WTC11 (cell line): ENCODE results near the gene SNX20. TPM values are rescaled to one million over a fixed set of nuclear protein-coding genes. Genes with fewer than 3 reads are reported as not detected.

Experiments used
- ATAC-seq: fragments of 200-7000 bp; cut with Tn5 transposase; 2 replicates; pipeline ENCODE4 v1.10.0; 2021; ENCODE audit warnings: mild to moderate bottlenecking, moderate library complexity
- Bru-seq: library from RNA; stranded (reverse); fragments of 400-500 nt; gene quantifications from one replicate; lab custom pipeline; 2021; lab: Mats Ljungman, UMichigan
- CTCF ChIA-PET: fragments of 300-600 bp; sonication (Branson Sonifier 250); formaldehyde crosslinking; loops from one replicate; lab custom pipeline; 2021; ENCODE audit warnings: antibody characterized with exemption; lab: Charles Lee
- POLR2A ChIA-PET: fragments of 350-600 bp; sonication (Branson Sonifier 250); formaldehyde crosslinking; loops from one replicate; lab custom pipeline; 2021; ENCODE audit warnings: antibody characterized with exemption; lab: Charles Lee
- DNase-seq: peaks from one replicate; pipeline ENCODE4 v3.0.0; 2021; ENCODE audit warnings: low spot score
- H3K27ac Mint-ChIP-seq: 2 replicates; pipeline ENCODE4 v1.8.0; 2021; ENCODE audit warnings: mixed read lengths
- H3K27me3 Mint-ChIP-seq: 2 replicates; pipeline ENCODE4 v1.8.0; 2021; ENCODE audit warnings: low read depth, mild to moderate bottlenecking, moderate library complexity, mixed read lengths
- H3K36me3 Mint-ChIP-seq: 2 replicates; pipeline ENCODE4 v1.8.0; 2021; ENCODE audit warnings: mixed read lengths
- H3K4me1 Mint-ChIP-seq: 2 replicates; pipeline ENCODE4 v1.8.0; 2022; ENCODE audit warnings: mixed read lengths
- H3K4me3 Mint-ChIP-seq: 2 replicates; pipeline ENCODE4 v1.8.0; 2021; ENCODE audit warnings: mild to moderate bottlenecking, moderate library complexity, mixed read lengths
- H3K9me3 Mint-ChIP-seq: 2 replicates; pipeline ENCODE4 v1.8.0; 2021; ENCODE audit warnings: mixed read lengths
- EMX1 ChIP-seq: fragments of 250-450 bp; sonication (Bioruptor Pico); IDR thresholded peaks from 2 replicates; pipeline ENCODE4 v1.8.0; 2021; ENCODE audit warnings: mild to moderate bottlenecking
- GRHL2 ChIP-seq: fragments of 250-450 bp; sonication (Bioruptor Pico); IDR thresholded peaks from 2 replicates; pipeline ENCODE4 v1.8.0; 2022; ENCODE audit warnings: mild to moderate bottlenecking, moderate library complexity; ENCODE audit not compliant: insufficient replicate concordance, severe bottlenecking
- GTF2I ChIP-seq: fragments of 250-450 bp; sonication (Bioruptor Pico); conservative IDR thresholded peaks from 2 replicates; pipeline ENCODE4 v1.4.0; 2021; ENCODE audit warnings: mild to moderate bottlenecking
- HMGA2 ChIP-seq: fragments of 250-450 bp; sonication (Bioruptor Pico); IDR thresholded peaks from 2 replicates; pipeline ENCODE4 v1.4.0; 2021; ENCODE audit warnings: mild to moderate bottlenecking, moderate library complexity
- KAT7 ChIP-seq: sonication (generic); formaldehyde crosslinking; IDR thresholded peaks from 2 replicates; pipeline ENCODE4 v1.8.1; 2023; ENCODE audit warnings: missing genetic modification reagents, mild to moderate bottlenecking, borderline replicate concordance
- MYBL2 ChIP-seq: sonication (generic); formaldehyde crosslinking; IDR thresholded peaks from 2 replicates; pipeline ENCODE4 v1.8.1; 2023; ENCODE audit warnings: mild to moderate bottlenecking, moderate library complexity, missing genetic modification reagents
- RELA ChIP-seq: sonication (generic); formaldehyde crosslinking; IDR thresholded peaks from 2 replicates; pipeline ENCODE4 v1.8.1; 2022; ENCODE audit warnings: missing genetic modification reagents, mild to moderate bottlenecking, borderline replicate concordance
- SMAD3 ChIP-seq: sonication (generic); formaldehyde crosslinking; IDR thresholded peaks from 2 replicates; pipeline ENCODE4 v1.8.0; 2022; ENCODE audit warnings: missing genetic modification reagents, mild to moderate bottlenecking, borderline replicate concordance
- TEAD4 ChIP-seq: sonication (generic); formaldehyde crosslinking; IDR thresholded peaks from 2 replicates; pipeline ENCODE4 v1.8.0; 2022; ENCODE audit warnings: mild to moderate bottlenecking, missing genetic modification reagents
- TP53 ChIP-seq: sonication (generic); formaldehyde crosslinking; IDR thresholded peaks from 2 replicates; pipeline ENCODE4 v1.8.1; 2023; ENCODE audit warnings: mild to moderate bottlenecking, missing genetic modification reagents
- ZNF138 ChIP-seq: sonication (generic); formaldehyde crosslinking; conservative IDR thresholded peaks from 2 replicates; pipeline ENCODE4 v1.8.1; 2022; ENCODE audit warnings: mild to moderate bottlenecking, moderate library complexity, missing genetic modification reagents
- long read RNA-seq, 3 experiments: library from RNA in 1 of 3; library from capped mRNA in 1 of 3; library from polyadenylated mRNA in 1 of 3; unstranded in 2 of 3; stranded (forward) in 1 of 3; transcript quantifications; one replicate each; pipeline ENCODE4 v2.0.0, GENCODE V29; 2021
- total RNA-seq: library from RNA; stranded (reverse); gene quantifications from 3 replicates; pipeline ENCODE4 v1.2.3, GENCODE V29; 2021
- TF ChIP-seq, protein P1 (sequence below): sonication (generic); formaldehyde crosslinking; IDR thresholded peaks from 2 replicates; pipeline ENCODE4 v1.8.1; 2023; ENCODE audit warnings: mild to moderate bottlenecking, missing genetic modification reagents
- TF ChIP-seq, protein P2 (sequence below): sonication (generic); formaldehyde crosslinking; IDR thresholded peaks from 2 replicates; pipeline ENCODE4 v1.8.0; 2022; ENCODE audit warnings: mild to moderate bottlenecking, missing genetic modification reagents
- TF ChIP-seq, protein P3 (sequence below): sonication (generic); formaldehyde crosslinking; IDR thresholded peaks from 2 replicates; pipeline ENCODE4 v1.8.1; 2023; ENCODE audit warnings: mild to moderate bottlenecking, missing genetic modification reagents
- TF ChIP-seq, protein P4 (sequence below): sonication (generic); formaldehyde crosslinking; IDR thresholded peaks from 2 replicates; pipeline ENCODE4 v1.8.1; 2023; ENCODE audit warnings: mild to moderate bottlenecking, missing genetic modification reagents, moderate library complexity
- TF ChIP-seq, protein P5 (sequence below): sonication (generic); formaldehyde crosslinking; IDR thresholded peaks from 2 replicates; pipeline ENCODE4 v1.8.1; 2022; ENCODE audit warnings: mild to moderate bottlenecking, moderate library complexity, missing genetic modification reagents
- TF ChIP-seq, protein P6 (sequence below): sonication (generic); formaldehyde crosslinking; IDR thresholded peaks from 2 replicates; pipeline ENCODE4 v1.8.1; 2023; ENCODE audit warnings: mild to moderate bottlenecking, moderate library complexity, missing genetic modification reagents
- TF ChIP-seq, protein P7 (sequence below): sonication (generic); formaldehyde crosslinking; conservative IDR thresholded peaks from 2 replicates; pipeline ENCODE4 v1.8.1; 2023; ENCODE audit warnings: mild to moderate bottlenecking, low read depth, missing genetic modification reagents, moderate library complexity

Gene SNX20, protein sequence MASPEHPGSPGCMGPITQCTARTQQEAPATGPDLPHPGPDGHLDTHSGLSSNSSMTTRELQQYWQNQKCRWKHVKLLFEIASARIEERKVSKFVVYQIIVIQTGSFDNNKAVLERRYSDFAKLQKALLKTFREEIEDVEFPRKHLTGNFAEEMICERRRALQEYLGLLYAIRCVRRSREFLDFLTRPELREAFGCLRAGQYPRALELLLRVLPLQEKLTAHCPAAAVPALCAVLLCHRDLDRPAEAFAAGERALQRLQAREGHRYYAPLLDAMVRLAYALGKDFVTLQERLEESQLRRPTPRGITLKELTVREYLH
- total RNA-seq (0.14 TPM in 1 of 3 replicates, not detected in the others), Bru-seq, nascent RNA (not detected)
- long read RNA-seq, experiment 1 = 0 reads
- long read RNA-seq, experiment 2 = 0 reads
- long read RNA-seq, experiment 3 = 0 reads

DNA sequence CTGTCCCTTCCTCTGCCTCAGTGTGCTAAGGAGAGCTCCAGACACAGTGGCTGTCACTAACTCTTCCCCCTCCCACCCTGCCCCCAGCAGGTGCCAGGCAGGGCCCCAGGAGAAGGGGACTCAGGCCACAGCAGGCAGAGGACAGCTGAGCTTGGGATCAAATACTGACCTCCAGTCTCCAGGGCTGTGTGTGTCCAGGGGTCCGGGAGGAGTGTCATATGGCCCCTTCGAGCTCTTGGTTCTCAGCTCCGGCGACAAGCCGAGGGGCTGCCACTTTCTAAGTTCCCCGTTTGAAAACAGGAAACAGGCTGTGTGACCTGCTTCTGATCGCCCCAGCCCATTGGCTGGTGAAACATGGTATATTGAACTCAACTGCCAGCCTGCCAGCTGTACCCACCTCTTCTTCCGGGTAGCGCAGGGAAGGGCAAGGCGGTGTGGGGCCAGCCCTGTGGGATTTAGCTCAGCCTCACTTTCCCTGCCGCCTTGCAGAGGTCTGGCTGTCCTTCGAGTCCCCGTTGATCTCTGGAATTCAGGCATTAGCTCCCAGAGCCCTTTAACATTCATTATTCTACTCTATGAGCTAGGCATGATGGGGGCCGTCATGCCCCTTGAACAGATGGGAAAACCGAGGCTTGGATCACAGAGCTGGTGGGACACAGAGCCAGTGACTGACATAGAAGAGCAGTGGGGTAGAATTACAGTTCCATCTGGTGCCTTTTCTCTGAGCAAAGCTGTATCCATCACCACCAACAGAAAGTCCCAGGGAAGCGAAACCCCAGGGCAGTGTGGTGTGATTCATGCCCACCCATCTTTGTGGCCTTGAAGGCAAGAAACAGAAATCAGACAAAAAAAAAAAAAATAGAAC, at the start of gene SNX20:
Gene SNX20 (minus strand): TSS at position 292 of the 865 bp plus-strand sequence. CDS start 3,786 bp downstream, outside the sequence.
- DNase-seq (no peak), ATAC-seq (no peak)
- H3K36me3 Mint-ChIP-seq = no peaks in the 10 kb centered on the region
- H3K4me1 Mint-ChIP-seq = no peaks in the 10 kb centered on the region
- no peak within 1 kb of the TSS for H3K27ac Mint-ChIP-seq
- no peaks in the 10 kb centered on the region for H3K9me3 Mint-ChIP-seq
- H3K27me3 Mint-ChIP-seq = no peaks in the 10 kb centered on the region
- ChIA-PET POLR2A (no interaction called here), CTCF (interaction anchor here (1.4 to 7.6 kb wide), 2 partner anchors 14 to 125 kb away, joined by 11 to 101 read pairs; no protein-coding TSS in a partner anchor)
- TF ChIP-seq HMGA2 (CRISPR knock-in tag) (no peak), TP53 (CRISPR knock-in tag) (no peak), TEAD4 (CRISPR knock-in tag) (no peak), SMAD3 (CRISPR knock-in tag) (no peak), ZNF138 (no peak), KAT7 (CRISPR knock-in tag) (no peak)
- TF ChIP-seq, protein P1, sequence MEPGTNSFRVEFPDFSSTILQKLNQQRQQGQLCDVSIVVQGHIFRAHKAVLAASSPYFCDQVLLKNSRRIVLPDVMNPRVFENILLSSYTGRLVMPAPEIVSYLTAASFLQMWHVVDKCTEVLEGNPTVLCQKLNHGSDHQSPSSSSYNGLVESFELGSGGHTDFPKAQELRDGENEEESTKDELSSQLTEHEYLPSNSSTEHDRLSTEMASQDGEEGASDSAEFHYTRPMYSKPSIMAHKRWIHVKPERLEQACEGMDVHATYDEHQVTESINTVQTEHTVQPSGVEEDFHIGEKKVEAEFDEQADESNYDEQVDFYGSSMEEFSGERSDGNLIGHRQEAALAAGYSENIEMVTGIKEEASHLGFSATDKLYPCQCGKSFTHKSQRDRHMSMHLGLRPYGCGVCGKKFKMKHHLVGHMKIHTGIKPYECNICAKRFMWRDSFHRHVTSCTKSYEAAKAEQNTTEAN = no peak
- TF ChIP-seq, protein P2, sequence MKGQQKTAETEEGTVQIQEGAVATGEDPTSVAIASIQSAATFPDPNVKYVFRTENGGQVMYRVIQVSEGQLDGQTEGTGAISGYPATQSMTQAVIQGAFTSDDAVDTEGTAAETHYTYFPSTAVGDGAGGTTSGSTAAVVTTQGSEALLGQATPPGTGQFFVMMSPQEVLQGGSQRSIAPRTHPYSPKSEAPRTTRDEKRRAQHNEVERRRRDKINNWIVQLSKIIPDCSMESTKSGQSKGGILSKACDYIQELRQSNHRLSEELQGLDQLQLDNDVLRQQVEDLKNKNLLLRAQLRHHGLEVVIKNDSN = no peak
- TF ChIP-seq, protein P3, sequence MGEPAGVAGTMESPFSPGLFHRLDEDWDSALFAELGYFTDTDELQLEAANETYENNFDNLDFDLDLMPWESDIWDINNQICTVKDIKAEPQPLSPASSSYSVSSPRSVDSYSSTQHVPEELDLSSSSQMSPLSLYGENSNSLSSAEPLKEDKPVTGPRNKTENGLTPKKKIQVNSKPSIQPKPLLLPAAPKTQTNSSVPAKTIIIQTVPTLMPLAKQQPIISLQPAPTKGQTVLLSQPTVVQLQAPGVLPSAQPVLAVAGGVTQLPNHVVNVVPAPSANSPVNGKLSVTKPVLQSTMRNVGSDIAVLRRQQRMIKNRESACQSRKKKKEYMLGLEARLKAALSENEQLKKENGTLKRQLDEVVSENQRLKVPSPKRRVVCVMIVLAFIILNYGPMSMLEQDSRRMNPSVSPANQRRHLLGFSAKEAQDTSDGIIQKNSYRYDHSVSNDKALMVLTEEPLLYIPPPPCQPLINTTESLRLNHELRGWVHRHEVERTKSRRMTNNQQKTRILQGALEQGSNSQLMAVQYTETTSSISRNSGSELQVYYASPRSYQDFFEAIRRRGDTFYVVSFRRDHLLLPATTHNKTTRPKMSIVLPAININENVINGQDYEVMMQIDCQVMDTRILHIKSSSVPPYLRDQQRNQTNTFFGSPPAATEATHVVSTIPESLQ (CRISPR knock-in tag) = no peak
- TF ChIP-seq, protein P4, sequence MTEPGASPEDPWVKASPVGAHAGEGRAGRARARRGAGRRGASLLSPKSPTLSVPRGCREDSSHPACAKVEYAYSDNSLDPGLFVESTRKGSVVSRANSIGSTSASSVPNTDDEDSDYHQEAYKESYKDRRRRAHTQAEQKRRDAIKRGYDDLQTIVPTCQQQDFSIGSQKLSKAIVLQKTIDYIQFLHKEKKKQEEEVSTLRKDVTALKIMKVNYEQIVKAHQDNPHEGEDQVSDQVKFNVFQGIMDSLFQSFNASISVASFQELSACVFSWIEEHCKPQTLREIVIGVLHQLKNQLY (CRISPR knock-in tag) = no peak
- TF ChIP-seq, protein P5, sequence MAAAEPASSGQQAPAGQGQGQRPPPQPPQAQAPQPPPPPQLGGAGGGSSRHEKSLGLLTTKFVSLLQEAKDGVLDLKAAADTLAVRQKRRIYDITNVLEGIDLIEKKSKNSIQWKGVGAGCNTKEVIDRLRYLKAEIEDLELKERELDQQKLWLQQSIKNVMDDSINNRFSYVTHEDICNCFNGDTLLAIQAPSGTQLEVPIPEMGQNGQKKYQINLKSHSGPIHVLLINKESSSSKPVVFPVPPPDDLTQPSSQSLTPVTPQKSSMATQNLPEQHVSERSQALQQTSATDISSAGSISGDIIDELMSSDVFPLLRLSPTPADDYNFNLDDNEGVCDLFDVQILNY = no peak
- H3K4me3 Mint-ChIP-seq = no peak within 1 kb of the TSS

DNA sequence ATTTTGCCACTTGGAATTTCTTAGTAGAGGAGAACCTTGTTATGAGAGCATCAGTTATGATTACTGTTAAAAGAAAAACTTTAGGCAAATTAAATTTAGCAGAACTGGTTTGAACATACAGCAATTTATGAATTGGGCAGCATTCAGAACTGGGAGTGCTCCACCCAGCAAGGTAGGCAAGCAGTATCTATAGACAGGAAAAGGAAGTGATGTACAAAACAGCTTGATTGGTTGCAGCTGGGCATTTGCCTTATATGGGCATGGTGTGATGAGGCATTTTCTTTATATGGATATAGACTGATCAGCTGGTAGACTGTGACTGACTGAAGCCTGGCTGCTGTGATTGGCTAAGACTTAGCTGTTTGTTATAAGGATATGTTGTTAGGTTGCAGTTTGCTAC, 43.2 kb upstream of the SNX20 start:
- no peaks in the 10 kb centered on the region for H3K27me3 Mint-ChIP-seq
- peaks cover 7% of the 10 kb centered on the region for H3K4me1 Mint-ChIP-seq
- ATAC-seq (no peak), DNase-seq (no peak)
- CTCF ChIA-PET = interaction anchor here (2.7 kb wide), 1 partner anchor 82 kb away, joined by 11 read pairs; no protein-coding TSS in a partner anchor
- H3K4me3 Mint-ChIP-seq = no peak overlapping the region
- peaks cover 22% of the 10 kb centered on the region for H3K9me3 Mint-ChIP-seq
- H3K27ac Mint-ChIP-seq = no peak overlapping the region
- peaks cover 5% of the 10 kb centered on the region; the same call in 1 of the 2 replicates for H3K36me3 Mint-ChIP-seq
- POLR2A ChIA-PET = no interaction called here
- TF ChIP-seq HMGA2 (CRISPR knock-in tag) (no peak), GTF2I (CRISPR knock-in tag) (no peak), EMX1 (CRISPR knock-in tag) (no peak), RELA (CRISPR knock-in tag) (no peak), GRHL2 (CRISPR knock-in tag) (no peak), MYBL2 (CRISPR knock-in tag) (no peak)
- TF ChIP-seq, protein P2 = no peak
- TF ChIP-seq, protein P6, sequence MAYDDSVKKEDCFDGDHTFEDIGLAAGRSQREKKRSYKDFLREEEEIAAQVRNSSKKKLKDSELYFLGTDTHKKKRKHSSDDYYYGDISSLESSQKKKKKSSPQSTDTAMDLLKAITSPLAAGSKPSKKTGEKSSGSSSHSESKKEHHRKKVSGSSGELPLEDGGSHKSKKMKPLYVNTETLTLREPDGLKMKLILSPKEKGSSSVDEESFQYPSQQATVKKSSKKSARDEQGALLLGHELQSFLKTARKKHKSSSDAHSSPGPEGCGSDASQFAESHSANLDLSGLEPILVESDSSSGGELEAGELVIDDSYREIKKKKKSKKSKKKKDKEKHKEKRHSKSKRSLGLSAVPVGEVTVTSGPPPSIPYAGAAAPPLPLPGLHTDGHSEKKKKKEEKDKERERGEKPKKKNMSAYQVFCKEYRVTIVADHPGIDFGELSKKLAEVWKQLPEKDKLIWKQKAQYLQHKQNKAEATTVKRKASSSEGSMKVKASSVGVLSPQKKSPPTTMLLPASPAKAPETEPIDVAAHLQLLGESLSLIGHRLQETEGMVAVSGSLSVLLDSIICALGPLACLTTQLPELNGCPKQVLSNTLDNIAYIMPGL (CRISPR knock-in tag) = no peak
- TF ChIP-seq, protein P3 (CRISPR knock-in tag) = no peak
- TF ChIP-seq, protein P7, sequence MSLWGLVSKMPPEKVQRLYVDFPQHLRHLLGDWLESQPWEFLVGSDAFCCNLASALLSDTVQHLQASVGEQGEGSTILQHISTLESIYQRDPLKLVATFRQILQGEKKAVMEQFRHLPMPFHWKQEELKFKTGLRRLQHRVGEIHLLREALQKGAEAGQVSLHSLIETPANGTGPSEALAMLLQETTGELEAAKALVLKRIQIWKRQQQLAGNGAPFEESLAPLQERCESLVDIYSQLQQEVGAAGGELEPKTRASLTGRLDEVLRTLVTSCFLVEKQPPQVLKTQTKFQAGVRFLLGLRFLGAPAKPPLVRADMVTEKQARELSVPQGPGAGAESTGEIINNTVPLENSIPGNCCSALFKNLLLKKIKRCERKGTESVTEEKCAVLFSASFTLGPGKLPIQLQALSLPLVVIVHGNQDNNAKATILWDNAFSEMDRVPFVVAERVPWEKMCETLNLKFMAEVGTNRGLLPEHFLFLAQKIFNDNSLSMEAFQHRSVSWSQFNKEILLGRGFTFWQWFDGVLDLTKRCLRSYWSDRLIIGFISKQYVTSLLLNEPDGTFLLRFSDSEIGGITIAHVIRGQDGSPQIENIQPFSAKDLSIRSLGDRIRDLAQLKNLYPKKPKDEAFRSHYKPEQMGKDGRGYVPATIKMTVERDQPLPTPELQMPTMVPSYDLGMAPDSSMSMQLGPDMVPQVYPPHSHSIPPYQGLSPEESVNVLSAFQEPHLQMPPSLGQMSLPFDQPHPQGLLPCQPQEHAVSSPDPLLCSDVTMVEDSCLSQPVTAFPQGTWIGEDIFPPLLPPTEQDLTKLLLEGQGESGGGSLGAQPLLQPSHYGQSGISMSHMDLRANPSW (CRISPR knock-in tag) = no peak
